Neutrophil (primary cell): ENCODE results near the gene MRPL37.

Experiments
- H3K27ac ChIP-seq: fragments of 200-600 bp; sonication (generic); 2 replicates; pipeline ENCODE4 v1.5.1; 2016; ENCODE audit warnings: mild to moderate bottlenecking, moderate library complexity
- H3K27me3 ChIP-seq: fragments of 200-600 bp; sonication (generic); 2 replicates; pipeline ENCODE4 v1.6.0; 2016; ENCODE audit warnings: mild to moderate bottlenecking
- H3K36me3 ChIP-seq: fragments of 200-600 bp; sonication (generic); 2 replicates; pipeline ENCODE4 v1.5.1; 2017
- H3K4me1 ChIP-seq, 2 experiments: fragments of 200-600 bp in 1 of 2; sonication (generic) in 1 of 2; 1 replicate in 1 of 2; 2 replicates in 1 of 2; pipeline versions ENCODE4 v1.5.1 to v1.6.1; 2013 to 2016; ENCODE audit warnings: low read depth in 1 of 2, low read length in 1 of 2, mild to moderate bottlenecking in 1 of 2, moderate library complexity in 1 of 2; ENCODE audit not compliant: control insufficient read depth in 1 of 2, insufficient read depth in 1 of 2
- H3K4me3 ChIP-seq, 2 experiments: fragments of 200-600 bp in 1 of 2; sonication (generic) in 1 of 2; 1 replicate in 1 of 2; 2 replicates in 1 of 2; pipeline ENCODE4 v1.5.1; 2013 to 2016; ENCODE audit warnings: low read depth in 1 of 2, low read length in 1 of 2, mild to moderate bottlenecking in 1 of 2, moderate library complexity in 1 of 2
- H3K9me3 ChIP-seq: fragments of 200-600 bp; sonication (generic); 2 replicates; pipeline ENCODE4 v1.5.1; 2016
- TF ChIP-seq, protein P1 (sequence below): fragments of 200-600 bp; sonication (generic); IDR thresholded peaks from 2 replicates; pipeline ENCODE4 v1.5.1; 2016; ENCODE audit warnings: antibody characterized with exemption

MRPL37 gene

GRCh38 chr1:54173681-54174080, 26.3 kb upstream of the MRPL37 start:
- TF ChIP-seq, protein P1, sequence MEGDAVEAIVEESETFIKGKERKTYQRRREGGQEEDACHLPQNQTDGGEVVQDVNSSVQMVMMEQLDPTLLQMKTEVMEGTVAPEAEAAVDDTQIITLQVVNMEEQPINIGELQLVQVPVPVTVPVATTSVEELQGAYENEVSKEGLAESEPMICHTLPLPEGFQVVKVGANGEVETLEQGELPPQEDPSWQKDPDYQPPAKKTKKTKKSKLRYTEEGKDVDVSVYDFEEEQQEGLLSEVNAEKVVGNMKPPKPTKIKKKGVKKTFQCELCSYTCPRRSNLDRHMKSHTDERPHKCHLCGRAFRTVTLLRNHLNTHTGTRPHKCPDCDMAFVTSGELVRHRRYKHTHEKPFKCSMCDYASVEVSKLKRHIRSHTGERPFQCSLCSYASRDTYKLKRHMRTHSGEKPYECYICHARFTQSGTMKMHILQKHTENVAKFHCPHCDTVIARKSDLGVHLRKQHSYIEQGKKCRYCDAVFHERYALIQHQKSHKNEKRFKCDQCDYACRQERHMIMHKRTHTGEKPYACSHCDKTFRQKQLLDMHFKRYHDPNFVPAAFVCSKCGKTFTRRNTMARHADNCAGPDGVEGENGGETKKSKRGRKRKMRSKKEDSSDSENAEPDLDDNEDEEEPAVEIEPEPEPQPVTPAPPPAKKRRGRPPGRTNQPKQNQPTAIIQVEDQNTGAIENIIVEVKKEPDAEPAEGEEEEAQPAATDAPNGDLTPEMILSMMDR: no peak
- Histone ChIP-seq H3K4me3 (no peak overlapping the region), H3K9me3 (no peaks in the 10 kb centered on the region), H3K27ac (no peak overlapping the region), H3K4me1 (no peaks in the 10 kb centered on the region), H3K27me3 (no peaks in the 10 kb centered on the region), H3K36me3 (peaks cover 4% of the 10 kb centered on the region)

- H3K36me3 ChIP-seq: peaks cover 7% of the 10 kb centered on the region
- TF ChIP-seq, protein P1: no peak
- H3K27ac ChIP-seq: no peak overlapping the region
- H3K4me1 ChIP-seq: no peaks in the 10 kb centered on the region
- no peaks in the 10 kb centered on the region for H3K27me3 ChIP-seq
- H3K4me3 ChIP-seq: no peak overlapping the region
- H3K9me3 ChIP-seq: no peaks in the 10 kb centered on the region
Measured at GRCh38 chr1:54174106-54174505, 25.9 kb upstream of the MRPL37 start.

DNA sequence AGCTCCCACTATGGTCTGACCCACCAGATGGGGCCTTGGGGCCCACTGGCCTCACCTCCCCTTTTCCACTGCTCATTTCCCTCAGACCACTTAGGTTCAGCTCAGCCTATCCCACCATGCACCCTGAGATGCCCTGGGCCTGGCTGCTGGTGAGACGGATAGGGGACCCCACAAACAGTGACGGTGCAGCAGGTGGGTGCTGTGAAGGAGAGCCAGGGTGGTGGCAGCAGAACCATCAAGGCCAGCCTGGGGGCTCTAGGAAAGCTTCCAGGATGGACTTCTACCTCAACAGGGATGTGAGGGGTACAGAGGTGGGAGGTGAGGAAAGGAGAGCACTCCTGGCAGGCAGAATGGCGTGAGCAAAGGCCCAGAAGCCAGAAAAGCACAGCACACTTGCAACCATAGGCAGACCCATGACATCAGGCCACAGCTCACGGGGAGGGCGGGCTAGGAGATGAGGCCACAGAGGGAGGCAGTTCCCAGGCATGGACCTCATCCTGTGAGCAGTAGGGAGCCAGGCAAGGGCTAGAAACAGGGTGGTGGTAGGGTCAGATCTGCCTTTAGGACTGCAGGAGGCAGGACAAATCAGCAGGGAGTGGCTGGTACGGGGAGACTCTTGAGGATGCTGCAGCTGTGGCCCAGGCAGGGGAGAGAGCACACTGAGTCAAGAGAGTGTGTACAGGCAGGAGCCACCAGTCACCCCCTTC, 23.2 kb upstream of the MRPL37 start:
- Histone ChIP-seq H3K9me3 (no peaks in the 10 kb centered on the region), H3K27ac (no peak overlapping the region), H3K27me3 (no peaks in the 10 kb centered on the region), H3K36me3 (peaks cover 7% of the 10 kb centered on the region), H3K4me1 (no peaks in the 10 kb centered on the region), H3K4me3 (no peak overlapping the region)
- TF ChIP-seq, protein P1: no peak

DNA sequence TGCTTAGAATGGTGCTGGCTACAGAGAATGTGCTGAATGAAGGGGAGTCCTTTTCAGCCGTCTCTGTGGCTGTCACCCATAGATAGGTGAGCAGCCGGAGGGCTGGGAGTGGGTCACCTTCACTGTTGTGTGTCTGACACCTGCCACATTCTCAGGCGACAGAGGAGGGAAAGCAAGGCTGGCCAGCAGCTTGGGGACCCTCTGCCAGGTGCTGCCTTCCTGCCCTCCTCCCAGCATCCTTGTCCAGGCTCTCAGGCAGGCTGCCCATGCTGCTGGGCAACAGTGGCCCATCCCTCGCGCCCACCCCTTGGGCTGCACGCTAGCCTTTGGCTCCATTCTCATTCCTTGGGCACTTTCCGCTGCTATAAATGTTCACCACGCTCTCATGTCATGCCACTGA, 22.2 kb upstream of the MRPL37 start:
- H3K27ac ChIP-seq: no peak overlapping the region
- no peak overlapping the region for H3K4me3 ChIP-seq
- H3K36me3 ChIP-seq: peaks cover 7% of the 10 kb centered on the region
- no peaks in the 10 kb centered on the region for H3K4me1 ChIP-seq
- no peaks in the 10 kb centered on the region for H3K9me3 ChIP-seq
- TF ChIP-seq, protein P1: no peak
- no peaks in the 10 kb centered on the region for H3K27me3 ChIP-seq

GRCh38 chr1:54178296-54179070, 21.5 kb upstream of the MRPL37 start:
- Histone ChIP-seq H3K27me3 (no peaks in the 10 kb centered on the region), H3K27ac (no peak overlapping the region), H3K4me3 (no peak overlapping the region), H3K4me1 (no peaks in the 10 kb centered on the region), H3K36me3 (peaks cover 7% of the 10 kb centered on the region), H3K9me3 (no peaks in the 10 kb centered on the region)
- TF ChIP-seq, protein P1: no peak
